Measurements from ENCODE around the gene RNASE4.
"Not testable (repeated sequence)": the region's sequence is repeated elsewhere in the genome, so short reads cannot be mapped to it uniquely, and the experiment has no call there.

DNA sequence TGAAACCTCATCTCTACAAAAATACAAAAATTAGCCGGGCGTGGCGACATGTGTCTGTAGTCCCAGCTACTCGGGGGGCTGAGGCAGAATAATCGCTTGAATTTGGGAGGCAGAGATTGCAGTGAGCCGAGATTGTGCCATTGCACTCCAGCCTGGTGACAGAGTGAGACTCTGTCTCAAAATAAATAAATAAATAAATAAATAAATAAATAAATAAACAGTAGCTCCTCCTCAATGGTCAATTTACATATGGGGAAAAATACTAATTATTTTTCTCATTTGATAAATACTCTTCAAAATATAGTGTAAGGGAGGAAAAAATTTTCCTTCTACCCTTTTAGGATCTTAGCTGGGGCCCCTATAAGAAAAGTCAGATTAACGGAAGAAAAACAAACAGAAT lies 53.9 kb downstream of the RNASE4 start:
- TF ChIP-seq CTCF, POLR2A (IDR thresholded peaks at IDR 0.05): not testable (repeated sequence)

Data from sigmoid colon (tissue), 3 donors.